ENCODE data around the gene ATF7.

- TF ChIP-seq CTCF (IDR thresholded peaks at IDR 0.05) = no peak
- no peak for TF ChIP-seq ZFX (IDR thresholded peaks at IDR 0.05; ENCODE audit: borderline replicate concordance)
Measured at GRCh38 chr12:53539526-53539925, 86.7 kb downstream of the ATF7 start.
